Astrocyte (in vitro differentiated cells and primary cell): ENCODE measurements around the gene METAP1.

Experiments
- EZH2 ChIP-seq: IDR thresholded peaks from 2 replicates; pipeline ENCODE4 v1.6.1; 2012; ENCODE audit warnings: mild to moderate bottlenecking, low read length, inconsistent platforms; ENCODE audit not compliant: insufficient read depth
- TF ChIP-seq, protein P1 (sequence below): IDR thresholded peaks from 2 replicates; pipeline ENCODE4 v1.5.1; 2011; ENCODE audit warnings: low read depth, mild to moderate bottlenecking, inconsistent platforms, low read length, moderate library complexity; ENCODE audit not compliant: insufficient read depth

DNA sequence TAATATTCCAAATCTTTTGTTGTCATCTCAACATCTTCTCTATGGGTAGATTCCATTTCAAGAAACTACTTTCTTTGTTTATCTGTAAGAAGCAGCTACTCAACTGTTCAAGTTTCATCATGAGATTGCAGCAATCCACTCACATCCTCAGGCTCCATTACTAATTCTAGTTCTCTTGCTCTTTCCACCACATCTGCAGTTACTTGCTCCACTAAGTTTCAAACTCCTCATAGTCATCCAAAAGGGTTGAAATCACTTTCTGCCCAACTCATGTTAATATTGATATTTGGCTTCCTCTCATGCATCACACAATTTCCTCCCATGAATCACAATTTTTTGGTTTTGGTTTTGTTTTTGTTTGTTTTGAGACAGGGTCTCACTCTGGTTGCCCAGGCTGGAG, 57.4 kb downstream of the METAP1 start:
- TF ChIP-seq, protein P1, sequence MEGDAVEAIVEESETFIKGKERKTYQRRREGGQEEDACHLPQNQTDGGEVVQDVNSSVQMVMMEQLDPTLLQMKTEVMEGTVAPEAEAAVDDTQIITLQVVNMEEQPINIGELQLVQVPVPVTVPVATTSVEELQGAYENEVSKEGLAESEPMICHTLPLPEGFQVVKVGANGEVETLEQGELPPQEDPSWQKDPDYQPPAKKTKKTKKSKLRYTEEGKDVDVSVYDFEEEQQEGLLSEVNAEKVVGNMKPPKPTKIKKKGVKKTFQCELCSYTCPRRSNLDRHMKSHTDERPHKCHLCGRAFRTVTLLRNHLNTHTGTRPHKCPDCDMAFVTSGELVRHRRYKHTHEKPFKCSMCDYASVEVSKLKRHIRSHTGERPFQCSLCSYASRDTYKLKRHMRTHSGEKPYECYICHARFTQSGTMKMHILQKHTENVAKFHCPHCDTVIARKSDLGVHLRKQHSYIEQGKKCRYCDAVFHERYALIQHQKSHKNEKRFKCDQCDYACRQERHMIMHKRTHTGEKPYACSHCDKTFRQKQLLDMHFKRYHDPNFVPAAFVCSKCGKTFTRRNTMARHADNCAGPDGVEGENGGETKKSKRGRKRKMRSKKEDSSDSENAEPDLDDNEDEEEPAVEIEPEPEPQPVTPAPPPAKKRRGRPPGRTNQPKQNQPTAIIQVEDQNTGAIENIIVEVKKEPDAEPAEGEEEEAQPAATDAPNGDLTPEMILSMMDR, result no peak
- TF ChIP-seq EZH2, result no peak
